Adrenal gland (tissue), 12 donors: Measurements from ENCODE around the gene CNN3. TPM values are rescaled to one million over a fixed set of nuclear protein-coding genes. Genes with fewer than 3 reads are reported as not detected.

Source experiments
- polyA plus RNA-seq, 3 donors: library from polyadenylated mRNA; stranded (reverse); fragments of 200-250 nt in 2 of 3; fragments of 350-450 nt in 1 of 3; fragmentation: Illumina TruSeq in 1 of 3; extraction: RNeasy Lipid Tissue Mini Kit (QIAGEN cat#74804) in 1 of 3; gene quantifications; one replicate each; pipeline ENCODE4 v1.2.3, GENCODE V29; 2013 to 2014
- total RNA-seq, 9 donors: library from RNA; depleted of rRNA in 4 of 9; stranded (reverse); fragments of >200 nt in 4 of 9; fragments of 120-200 nt in 1 of 9; fragmentation: NEBNext Ultra II Directional in 1 of 9; extraction: Animal tissue kit (Norgen Biotek cat#: 25700) in 1 of 9; gene quantifications; one replicate each; pipeline versions ENCODE4 v1.1.0 to v1.2.4, GENCODE V29; 2013 to 2023
- donor health status: healthy with polysubstance abuse.
- donor health status: Bipolar disorder and iron deficiency.
- donor health status: DM: yes; HTN: yes; CAD: no.
- donor health status: DM: no; HTN: no; CAD: no.
- donor health status: DM: no; HTN: no; CAD: no.
- donor health status: DM: yes; HTN: yes; CAD: no.

The CNN3 gene
- total and polyA plus RNA-seq, 12 donors = 97.3 to 766 (median 412) TPM

Other genes with a start within 250 kb of the CNN3 start
- 10 to 100 TPM in 4 of 9 donors, 1 to 10 TPM in 5; 6.6 to 26.2 (median 9.8) TPM for gene SLC44A3, start 106.8 kb downstream of the CNN3 start, total RNA-seq
- gene SLC44A3, start 106.8 kb downstream of the CNN3 start, polyA plus RNA-seq = 10 to 100 TPM in 1 of 3 donors, 1 to 10 TPM in 2; 4.2 to 21.0 (median 7.3) TPM
- gene ALG14, start 145.8 kb upstream of the CNN3 start, total RNA-seq = 10 to 100 TPM in 6 of 9 donors, 1 to 10 TPM in 3; 2.2 to 24.3 (median 14.9) TPM
- 10 to 100 TPM in 1 of 3 donors, 1 to 10 TPM in 2; 1.5 to 29.9 (median 3.0) TPM for gene ALG14, start 145.8 kb upstream of the CNN3 start, polyA plus RNA-seq
- gene TLCD4, start 190.2 kb upstream of the CNN3 start, total RNA-seq = 10 to 100 TPM in 8 of 9 donors, 1 to 10 TPM in 1; 6.9 to 41.3 (median 20.2) TPM
- 10 to 100 TPM in 1 of 3 donors, 1 to 10 TPM in 2; 1.6 to 14.3 (median 3.3) TPM for gene TLCD4, start 190.2 kb upstream of the CNN3 start, polyA plus RNA-seq